ENCODE measurements around the gene ST3GAL5. TPM values are rescaled to one million over a fixed set of nuclear protein-coding genes. Genes with fewer than 3 reads are reported as not detected.

Gene ST3GAL5
- total and polyA plus RNA-seq, 2 experiments from 2014 or later, result 3.2 to 7.9 TPM

DNA sequence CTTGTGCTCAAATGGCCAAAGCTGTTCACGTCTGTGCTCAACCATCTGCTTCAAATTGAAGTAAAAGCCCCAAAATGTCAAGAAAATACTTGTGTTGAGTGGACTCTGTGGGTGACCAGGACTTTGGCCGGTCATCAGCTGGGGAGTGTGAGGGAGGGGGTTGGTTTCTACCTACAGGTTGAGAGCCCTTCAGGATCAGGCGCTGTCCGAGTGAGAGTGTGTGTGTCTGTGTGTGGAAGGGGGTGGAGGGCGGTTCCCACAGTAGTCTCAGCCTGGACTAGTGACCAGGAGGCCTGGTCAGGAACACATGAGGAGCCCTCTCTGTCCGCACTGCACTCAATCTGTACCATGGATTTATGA, 100.8 kb downstream of the ST3GAL5 start:
- H3K36me3 Mint-ChIP-seq (ENCODE audit: low read depth), result no peaks in the 10 kb centered on the region; the same call in 2 of the 3 replicates
- no peak overlapping the region for H3K27ac ChIP-seq (ENCODE audit: low read depth)
- DNase-seq (ENCODE audit: low spot score) (no peak), ATAC-seq (no peak)
- H3K4me2 ChIP-seq, result no peak overlapping the region
- no peaks in the 10 kb centered on the region for H3K9me2 ChIP-seq (ENCODE audit: insufficient read depth)
- H3K36me3 ChIP-seq (ENCODE audit: insufficient read depth), result no peaks in the 10 kb centered on the region
- H3K27ac Mint-ChIP-seq, result no peak overlapping the region
- H3K4me3 Mint-ChIP-seq, result no peak overlapping the region
- no peaks in the 10 kb centered on the region for H4K20me1 ChIP-seq (replicated peaks; ENCODE audit: insufficient read depth)
- H3K27me3 ChIP-seq (ENCODE audit: insufficient read depth), result no peaks in the 10 kb centered on the region
- no peaks in the 10 kb centered on the region for H3F3A ChIP-seq (replicated peaks; ENCODE audit: low read depth)
- TF ChIP-seq ZNF331 (CRISPR knock-in tag; IDR thresholded peaks at IDR 0.05; ENCODE audit: low read depth) (no peak), EZH2phosphoT487 (IDR thresholded peaks at IDR 0.05; ENCODE audit: unreplicated experiment) (no peak), POLR2AphosphoS5 (IDR thresholded peaks at IDR 0.05; ENCODE audit: low read depth) (no peak), STAT1 (IDR thresholded peaks at IDR 0.05; ENCODE audit: unreplicated experiment) (no peak), EZH2 (IDR thresholded peaks at IDR 0.05; ENCODE audit: low read depth, unreplicated experiment) (no peak), ZNF114 (CRISPR knock-in tag; IDR thresholded peaks at IDR 0.05) (no peak), JUNB (IDR thresholded peaks at IDR 0.05; ENCODE audit: unreplicated experiment) (no peak)
- TF ChIP-seq, protein P1, sequence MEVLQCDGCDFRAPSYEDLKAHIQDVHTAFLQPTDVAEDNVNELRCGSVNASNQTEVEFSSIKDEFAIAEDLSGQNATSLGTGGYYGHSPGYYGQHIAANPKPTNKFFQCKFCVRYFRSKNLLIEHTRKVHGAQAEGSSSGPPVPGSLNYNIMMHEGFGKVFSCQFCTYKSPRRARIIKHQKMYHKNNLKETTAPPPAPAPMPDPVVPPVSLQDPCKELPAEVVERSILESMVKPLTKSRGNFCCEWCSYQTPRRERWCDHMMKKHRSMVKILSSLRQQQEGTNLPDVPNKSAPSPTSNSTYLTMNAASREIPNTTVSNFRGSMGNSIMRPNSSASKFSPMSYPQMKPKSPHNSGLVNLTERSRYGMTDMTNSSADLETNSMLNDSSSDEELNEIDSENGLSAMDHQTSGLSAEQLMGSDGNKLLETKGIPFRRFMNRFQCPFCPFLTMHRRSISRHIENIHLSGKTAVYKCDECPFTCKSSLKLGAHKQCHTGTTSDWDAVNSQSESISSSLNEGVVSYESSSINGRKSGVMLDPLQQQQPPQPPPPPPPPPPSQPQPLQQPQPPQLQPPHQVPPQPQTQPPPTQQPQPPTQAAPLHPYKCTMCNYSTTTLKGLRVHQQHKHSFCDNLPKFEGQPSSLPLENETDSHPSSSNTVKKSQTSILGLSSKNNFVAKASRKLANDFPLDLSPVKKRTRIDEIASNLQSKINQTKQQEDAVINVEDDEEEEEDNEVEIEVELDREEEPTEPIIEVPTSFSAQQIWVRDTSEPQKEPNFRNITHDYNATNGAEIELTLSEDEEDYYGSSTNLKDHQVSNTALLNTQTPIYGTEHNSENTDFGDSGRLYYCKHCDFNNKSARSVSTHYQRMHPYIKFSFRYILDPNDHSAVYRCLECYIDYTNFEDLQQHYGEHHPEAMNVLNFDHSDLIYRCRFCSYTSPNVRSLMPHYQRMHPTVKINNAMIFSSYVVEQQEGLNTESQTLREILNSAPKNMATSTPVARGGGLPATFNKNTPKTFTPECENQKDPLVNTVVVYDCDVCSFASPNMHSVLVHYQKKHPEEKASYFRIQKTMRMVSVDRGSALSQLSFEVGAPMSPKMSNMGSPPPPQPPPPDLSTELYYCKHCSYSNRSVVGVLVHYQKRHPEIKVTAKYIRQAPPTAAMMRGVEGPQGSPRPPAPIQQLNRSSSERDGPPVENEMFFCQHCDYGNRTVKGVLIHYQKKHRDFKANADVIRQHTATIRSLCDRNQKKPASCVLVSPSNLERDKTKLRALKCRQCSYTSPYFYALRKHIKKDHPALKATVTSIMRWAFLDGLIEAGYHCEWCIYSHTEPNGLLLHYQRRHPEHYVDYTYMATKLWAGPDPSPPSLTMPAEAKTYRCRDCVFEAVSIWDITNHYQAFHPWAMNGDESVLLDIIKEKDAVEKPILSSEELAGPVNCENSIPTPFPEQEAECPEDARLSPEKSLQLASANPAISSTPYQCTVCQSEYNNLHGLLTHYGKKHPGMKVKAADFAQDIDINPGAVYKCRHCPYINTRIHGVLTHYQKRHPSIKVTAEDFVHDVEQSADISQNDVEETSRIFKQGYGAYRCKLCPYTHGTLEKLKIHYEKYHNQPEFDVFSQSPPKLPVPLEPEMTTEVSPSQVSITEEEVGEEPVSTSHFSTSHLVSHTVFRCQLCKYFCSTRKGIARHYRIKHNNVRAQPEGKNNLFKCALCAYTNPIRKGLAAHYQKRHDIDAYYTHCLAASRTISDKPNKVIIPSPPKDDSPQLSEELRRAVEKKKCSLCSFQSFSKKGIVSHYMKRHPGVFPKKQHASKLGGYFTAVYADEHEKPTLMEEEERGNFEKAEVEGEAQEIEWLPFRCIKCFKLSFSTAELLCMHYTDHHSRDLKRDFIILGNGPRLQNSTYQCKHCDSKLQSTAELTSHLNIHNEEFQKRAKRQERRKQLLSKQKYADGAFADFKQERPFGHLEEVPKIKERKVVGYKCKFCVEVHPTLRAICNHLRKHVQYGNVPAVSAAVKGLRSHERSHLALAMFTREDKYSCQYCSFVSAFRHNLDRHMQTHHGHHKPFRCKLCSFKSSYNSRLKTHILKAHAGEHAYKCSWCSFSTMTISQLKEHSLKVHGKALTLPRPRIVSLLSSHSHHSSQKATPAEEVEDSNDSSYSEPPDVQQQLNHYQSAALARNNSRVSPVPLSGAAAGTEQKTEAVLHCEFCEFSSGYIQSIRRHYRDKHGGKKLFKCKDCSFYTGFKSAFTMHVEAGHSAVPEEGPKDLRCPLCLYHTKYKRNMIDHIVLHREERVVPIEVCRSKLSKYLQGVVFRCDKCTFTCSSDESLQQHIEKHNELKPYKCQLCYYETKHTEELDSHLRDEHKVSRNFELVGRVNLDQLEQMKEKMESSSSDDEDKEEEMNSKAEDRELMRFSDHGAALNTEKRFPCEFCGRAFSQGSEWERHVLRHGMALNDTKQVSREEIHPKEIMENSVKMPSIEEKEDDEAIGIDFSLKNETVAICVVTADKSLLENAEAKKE (CRISPR knock-in tag; IDR thresholded peaks at IDR 0.05), result no peak
- TF ChIP-seq, protein P2, sequence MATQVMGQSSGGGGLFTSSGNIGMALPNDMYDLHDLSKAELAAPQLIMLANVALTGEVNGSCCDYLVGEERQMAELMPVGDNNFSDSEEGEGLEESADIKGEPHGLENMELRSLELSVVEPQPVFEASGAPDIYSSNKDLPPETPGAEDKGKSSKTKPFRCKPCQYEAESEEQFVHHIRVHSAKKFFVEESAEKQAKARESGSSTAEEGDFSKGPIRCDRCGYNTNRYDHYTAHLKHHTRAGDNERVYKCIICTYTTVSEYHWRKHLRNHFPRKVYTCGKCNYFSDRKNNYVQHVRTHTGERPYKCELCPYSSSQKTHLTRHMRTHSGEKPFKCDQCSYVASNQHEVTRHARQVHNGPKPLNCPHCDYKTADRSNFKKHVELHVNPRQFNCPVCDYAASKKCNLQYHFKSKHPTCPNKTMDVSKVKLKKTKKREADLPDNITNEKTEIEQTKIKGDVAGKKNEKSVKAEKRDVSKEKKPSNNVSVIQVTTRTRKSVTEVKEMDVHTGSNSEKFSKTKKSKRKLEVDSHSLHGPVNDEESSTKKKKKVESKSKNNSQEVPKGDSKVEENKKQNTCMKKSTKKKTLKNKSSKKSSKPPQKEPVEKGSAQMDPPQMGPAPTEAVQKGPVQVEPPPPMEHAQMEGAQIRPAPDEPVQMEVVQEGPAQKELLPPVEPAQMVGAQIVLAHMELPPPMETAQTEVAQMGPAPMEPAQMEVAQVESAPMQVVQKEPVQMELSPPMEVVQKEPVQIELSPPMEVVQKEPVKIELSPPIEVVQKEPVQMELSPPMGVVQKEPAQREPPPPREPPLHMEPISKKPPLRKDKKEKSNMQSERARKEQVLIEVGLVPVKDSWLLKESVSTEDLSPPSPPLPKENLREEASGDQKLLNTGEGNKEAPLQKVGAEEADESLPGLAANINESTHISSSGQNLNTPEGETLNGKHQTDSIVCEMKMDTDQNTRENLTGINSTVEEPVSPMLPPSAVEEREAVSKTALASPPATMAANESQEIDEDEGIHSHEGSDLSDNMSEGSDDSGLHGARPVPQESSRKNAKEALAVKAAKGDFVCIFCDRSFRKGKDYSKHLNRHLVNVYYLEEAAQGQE (IDR thresholded peaks at IDR 0.05; ENCODE audit: unreplicated experiment), result no peak
- TF ChIP-seq, protein P3, sequence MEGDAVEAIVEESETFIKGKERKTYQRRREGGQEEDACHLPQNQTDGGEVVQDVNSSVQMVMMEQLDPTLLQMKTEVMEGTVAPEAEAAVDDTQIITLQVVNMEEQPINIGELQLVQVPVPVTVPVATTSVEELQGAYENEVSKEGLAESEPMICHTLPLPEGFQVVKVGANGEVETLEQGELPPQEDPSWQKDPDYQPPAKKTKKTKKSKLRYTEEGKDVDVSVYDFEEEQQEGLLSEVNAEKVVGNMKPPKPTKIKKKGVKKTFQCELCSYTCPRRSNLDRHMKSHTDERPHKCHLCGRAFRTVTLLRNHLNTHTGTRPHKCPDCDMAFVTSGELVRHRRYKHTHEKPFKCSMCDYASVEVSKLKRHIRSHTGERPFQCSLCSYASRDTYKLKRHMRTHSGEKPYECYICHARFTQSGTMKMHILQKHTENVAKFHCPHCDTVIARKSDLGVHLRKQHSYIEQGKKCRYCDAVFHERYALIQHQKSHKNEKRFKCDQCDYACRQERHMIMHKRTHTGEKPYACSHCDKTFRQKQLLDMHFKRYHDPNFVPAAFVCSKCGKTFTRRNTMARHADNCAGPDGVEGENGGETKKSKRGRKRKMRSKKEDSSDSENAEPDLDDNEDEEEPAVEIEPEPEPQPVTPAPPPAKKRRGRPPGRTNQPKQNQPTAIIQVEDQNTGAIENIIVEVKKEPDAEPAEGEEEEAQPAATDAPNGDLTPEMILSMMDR (conservative IDR thresholded peaks at IDR 0.05; ENCODE audit: low read depth in 2 of 2), result no peak
- TF ChIP-seq, protein P4, sequence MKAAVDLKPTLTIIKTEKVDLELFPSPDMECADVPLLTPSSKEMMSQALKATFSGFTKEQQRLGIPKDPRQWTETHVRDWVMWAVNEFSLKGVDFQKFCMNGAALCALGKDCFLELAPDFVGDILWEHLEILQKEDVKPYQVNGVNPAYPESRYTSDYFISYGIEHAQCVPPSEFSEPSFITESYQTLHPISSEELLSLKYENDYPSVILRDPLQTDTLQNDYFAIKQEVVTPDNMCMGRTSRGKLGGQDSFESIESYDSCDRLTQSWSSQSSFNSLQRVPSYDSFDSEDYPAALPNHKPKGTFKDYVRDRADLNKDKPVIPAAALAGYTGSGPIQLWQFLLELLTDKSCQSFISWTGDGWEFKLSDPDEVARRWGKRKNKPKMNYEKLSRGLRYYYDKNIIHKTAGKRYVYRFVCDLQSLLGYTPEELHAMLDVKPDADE (IDR thresholded peaks at IDR 0.05), result no peak
- no peaks in the 10 kb centered on the region for H3K4me1 ChIP-seq (ENCODE audit: insufficient read depth)
- H3K4me1 Mint-ChIP-seq, result 0 out of 3 replicates have a peak, but pooled peaks cover 4% of the 10 kb centered on the region
- H3K27me3 Mint-ChIP-seq (ENCODE audit: insufficient read depth, low read depth, poor library complexity), result peaks cover 10% of the 10 kb centered on the region
- H2AFZ ChIP-seq, result no peak overlapping the region
- H3K79me2 ChIP-seq (replicated peaks; ENCODE audit: insufficient read depth), result no peaks in the 10 kb centered on the region
- no peak overlapping the region for H3K4me3 ChIP-seq
- no peaks in the 10 kb centered on the region for H3K9me3 Mint-ChIP-seq

Data from GM23338 (cell line).